ENCODE data around the gene SRP54. TPM values are rescaled to one million over a fixed set of nuclear protein-coding genes. Genes with fewer than 3 reads are reported as not detected.

Gene SRP54
- total and polyA plus RNA-seq, 2 of the 13 experiments (the other 11 are each of a cell fraction or from before 2014, with no cell fraction given) = 42.2 to 207 TPM

- TF ChIP-seq TBL1XR1 (IDR thresholded peaks at IDR 0.05; ENCODE audit: borderline replicate concordance, low read length, partially characterized antibody) = peak; percentile 55
- TF ChIP-seq ZNF792 (CRISPR knock-in tag; IDR thresholded peaks at IDR 0.05) = peak; percentile 94
- TF ChIP-seq GATA4 (IDR thresholded peaks at IDR 0.05; ENCODE audit: borderline replicate concordance, low read depth) = peak; percentile 63; the same call in 1 of the 2 replicates
- 0 out of 2 replicates have a peak, but pooled peaks have one; percentile 64 for TF ChIP-seq ZNF761 (CRISPR knock-in tag; conservative IDR thresholded peaks at IDR 0.05)
- peak; percentile 50; the same call in 1 of the 2 replicates for TF ChIP-seq RCOR2 (CRISPR knock-in tag; IDR thresholded peaks at IDR 0.05)
- TF ChIP-seq ZNF142 (CRISPR knock-in tag; IDR thresholded peaks at IDR 0.05) = no peak
- 0 out of 2 replicates have a peak, but pooled peaks have one; percentile 20 for TF ChIP-seq KAT8 (CRISPR knock-in tag; IDR thresholded peaks at IDR 0.05)
- no peak for TF ChIP-seq DDIT3 (CRISPR knock-in tag; IDR thresholded peaks at IDR 0.05)
- TF ChIP-seq ZNF609 (CRISPR knock-in tag; IDR thresholded peaks at IDR 0.05; ENCODE audit: borderline replicate concordance) = peak; percentile 30; the same call in 1 of the 2 replicates
- TF ChIP-seq MIXL1 (CRISPR knock-in tag; IDR thresholded peaks at IDR 0.05) = peak; percentile 85; the same call in 1 of the 2 replicates
- TF ChIP-seq KDM1A (CRISPR knock-in tag; IDR thresholded peaks at IDR 0.05) = 0 out of 2 replicates have a peak, but pooled peaks have one; percentile 46
- TF ChIP-seq MAX (IDR thresholded peaks at IDR 0.05) = peak; percentile 87
- TF ChIP-seq ZMYM3 (CRISPR knock-in tag; IDR thresholded peaks at IDR 0.05) = peak; percentile 81
- peak; percentile 77; the same call in 1 of the 2 replicates for TF ChIP-seq HNF4G (IDR thresholded peaks at IDR 0.05; ENCODE audit: borderline replicate concordance, low read depth, low read length)
- TF ChIP-seq HNF4G (CRISPR knock-in tag; IDR thresholded peaks at IDR 0.05; ENCODE audit: borderline replicate concordance, low read depth) = no peak
- TF ChIP-seq NCOA2 (CRISPR knock-in tag; IDR thresholded peaks at IDR 0.05) = no peak
- no peak for TF ChIP-seq SOX13 (IDR thresholded peaks at IDR 0.05)
- peak in 1 of 2 experiments; percentile 61; a peak in 2 of 4 replicates for TF ChIP-seq SOX13 (CRISPR knock-in tag; conservative IDR thresholded peaks at IDR 0.05 in 1 of 2, IDR thresholded peaks at IDR 0.05 in 1 of 2)
- no peak for TF ChIP-seq MTF1 (CRISPR knock-in tag; IDR thresholded peaks at IDR 0.05)
- no peak for TF ChIP-seq RFX1 (IDR thresholded peaks at IDR 0.05)
Observed at GRCh38 chr14:35078082-35078481, 95.3 kb downstream of the SRP54 start (continued).
